Measurements from ENCODE around the gene ADPRH. TPM values are rescaled to one million over a fixed set of nuclear protein-coding genes. Genes with fewer than 3 reads are reported as not detected.

Gene ADPRH
- total RNA-seq, 2 experiments from 2014 or later: 0.36 TPM

- Histone ChIP-seq H3K27ac (ENCODE audit: low read depth in 1 of 2, low read length in 2 of 2) (no peak overlapping the region), H3K4me1 (ENCODE audit: insufficient read depth, low read length) (no peaks in the 10 kb centered on the region), H3K4me3 (ENCODE audit: low read length) (no peak overlapping the region), H3K27me3 (ENCODE audit: control insufficient read depth in 1 of 2, insufficient read depth in 2 of 2, low read length in 2 of 2) (no peaks in the 10 kb centered on the region), H3K9me3 (ENCODE audit: control insufficient read depth in 1 of 2, insufficient read depth in 1 of 2, low read length in 2 of 2) (no peaks in the 10 kb centered on the region), H3K36me3 (ENCODE audit: insufficient read depth, low read length) (no peaks in the 10 kb centered on the region)
- Mint-ChIP-seq H3K27ac (no peak overlapping the region), H3K4me3 (no peak overlapping the region), H3K36me3 (ENCODE audit: low read depth) (no peaks in the 10 kb centered on the region), H3K27me3 (no peaks in the 10 kb centered on the region), H3K4me1 (ENCODE audit: low read depth) (no peaks in the 10 kb centered on the region), H3K9me3 (no peaks in the 10 kb centered on the region)
- DNase-seq (no peak), ATAC-seq (ENCODE audit: poor library complexity) (no peak)
- CTCF ChIA-PET: no interaction called here
- intact Hi-C loops (cut with DNase I, micrococcal nuclease): no loop called here
- POLR2A ChIA-PET: no interaction called here
- no peak for TF ChIP-seq CTCF (IDR thresholded peaks at IDR 0.05)
Measured at GRCh38 chr3:119538772-119539171, 40.5 kb upstream of the ADPRH start.

GRCh38 chr3:119541547-119541946 lies 37.7 kb upstream of the ADPRH start:
- no peaks in the 10 kb centered on the region for H3K4me1 Mint-ChIP-seq (ENCODE audit: low read depth)
- H3K27me3 Mint-ChIP-seq: no peaks in the 10 kb centered on the region
- ChIA-PET CTCF (no interaction called here), POLR2A (no interaction called here)
- no peak overlapping the region for H3K4me3 Mint-ChIP-seq
- Histone ChIP-seq H3K27me3 (ENCODE audit: control insufficient read depth in 1 of 2, insufficient read depth in 2 of 2, low read length in 2 of 2) (no peaks in the 10 kb centered on the region), H3K9me3 (ENCODE audit: control insufficient read depth in 1 of 2, insufficient read depth in 1 of 2, low read length in 2 of 2) (no peaks in the 10 kb centered on the region), H3K27ac (ENCODE audit: low read depth in 1 of 2, low read length in 2 of 2) (no peak overlapping the region), H3K4me1 (ENCODE audit: insufficient read depth, low read length) (no peaks in the 10 kb centered on the region), H3K36me3 (ENCODE audit: insufficient read depth, low read length) (no peaks in the 10 kb centered on the region), H3K4me3 (ENCODE audit: low read length) (no peak overlapping the region)
- H3K36me3 Mint-ChIP-seq (ENCODE audit: low read depth): no peaks in the 10 kb centered on the region
- intact Hi-C loops (cut with DNase I, micrococcal nuclease): no loop called here
- DNase-seq: no peak
- TF ChIP-seq CTCF (IDR thresholded peaks at IDR 0.05): no peak
- ATAC-seq (ENCODE audit: poor library complexity): no peak
- no peak overlapping the region for H3K27ac Mint-ChIP-seq
- no peaks in the 10 kb centered on the region for H3K9me3 Mint-ChIP-seq

DNA sequence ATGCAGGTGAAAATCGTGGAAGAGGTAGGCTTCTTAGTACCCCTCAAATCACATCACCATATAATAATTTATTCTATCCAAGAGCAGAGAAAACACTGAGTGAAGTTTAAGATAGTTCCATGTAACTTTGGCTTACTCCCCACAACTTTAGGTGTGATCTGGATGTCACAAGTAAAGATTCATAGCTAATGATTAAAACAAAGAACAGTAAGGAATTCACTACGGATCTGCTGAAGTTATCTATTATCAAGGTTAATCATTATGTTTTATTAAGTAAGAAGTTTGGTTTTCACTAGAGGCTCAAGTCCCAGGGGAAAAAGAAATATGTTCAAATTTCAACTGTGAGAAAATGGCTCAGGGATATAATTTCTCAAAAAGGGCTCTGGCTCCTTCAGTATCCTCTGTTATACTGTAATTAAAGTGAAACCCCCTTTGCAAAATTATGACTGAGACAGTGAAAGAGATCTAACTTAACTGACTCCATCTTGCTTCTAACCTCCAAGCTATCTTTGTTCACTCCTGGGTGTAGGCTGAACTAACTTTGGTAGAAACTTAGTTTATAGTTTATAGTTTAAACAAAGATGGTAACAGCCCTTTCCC lies 37.0 kb upstream of the ADPRH start:
- H3K9me3 Mint-ChIP-seq: no peaks in the 10 kb centered on the region
- H3K4me1 ChIP-seq (ENCODE audit: insufficient read depth, low read length): no peaks in the 10 kb centered on the region
- no peaks in the 10 kb centered on the region for H3K9me3 ChIP-seq (ENCODE audit: control insufficient read depth in 1 of 2, insufficient read depth in 1 of 2, low read length in 2 of 2)
- no peak overlapping the region for H3K27ac ChIP-seq (ENCODE audit: low read depth in 1 of 2, low read length in 2 of 2)
- no peaks in the 10 kb centered on the region for H3K27me3 ChIP-seq (ENCODE audit: control insufficient read depth in 1 of 2, insufficient read depth in 2 of 2, low read length in 2 of 2)
- no peak for TF ChIP-seq CTCF (IDR thresholded peaks at IDR 0.05)
- no peaks in the 10 kb centered on the region for H3K36me3 Mint-ChIP-seq (ENCODE audit: low read depth)
- H3K4me1 Mint-ChIP-seq (ENCODE audit: low read depth): no peaks in the 10 kb centered on the region
- no peaks in the 10 kb centered on the region for H3K36me3 ChIP-seq (ENCODE audit: insufficient read depth, low read length)
- H3K4me3 ChIP-seq (ENCODE audit: low read length): no peak overlapping the region
- intact Hi-C loops (cut with DNase I, micrococcal nuclease): no loop called here
- DNase-seq (no peak), ATAC-seq (ENCODE audit: poor library complexity) (no peak)
- H3K4me3 Mint-ChIP-seq: no peak overlapping the region
- ChIA-PET CTCF (interaction anchor here (0.7 kb wide), 1 partner anchor 21 kb away, joined by 3 read pairs; no protein-coding TSS in a partner anchor), POLR2A (no interaction called here)
- no peak overlapping the region for H3K27ac Mint-ChIP-seq
- no peaks in the 10 kb centered on the region for H3K27me3 Mint-ChIP-seq
